ENCODE data around the gene WDR27.

Gene WDR27

GRCh38 chr6:169701954-169702839, at the start of gene WDR27, which contains the start of gene C6orf120:
TSS of gene WDR27 (minus strand) at chr6:169702029. CDS start at chr6:169689005, 13,024 bp downstream.
TSS of gene C6orf120 (plus strand) at chr6:169702126. CDS start at chr6:169702460, 334 bp downstream.
- ATAC-seq, result peak; percentile 92 to 93

GRCh38 chr6:169746556-169746955, 44.7 kb upstream of the WDR27 start:
- ATAC-seq, result no peak

DNA sequence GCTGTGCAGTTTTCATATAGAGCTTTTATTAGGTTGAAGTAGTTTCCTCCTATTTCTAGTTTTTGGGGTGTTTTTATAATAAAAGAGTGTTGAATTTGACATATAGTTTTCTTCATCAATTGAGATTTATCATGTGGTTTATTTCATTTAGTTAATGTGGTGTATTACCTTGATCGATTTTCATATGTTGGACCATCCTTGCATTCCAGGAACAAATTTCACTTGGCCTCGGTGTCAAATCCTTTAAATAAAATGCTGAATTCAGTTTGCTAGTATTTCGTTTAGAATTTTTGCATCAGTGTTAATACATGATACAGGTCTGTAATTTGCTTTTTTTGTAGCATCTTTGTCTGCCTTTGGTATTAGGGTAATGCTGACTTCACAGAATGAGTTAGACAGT, 43.6 kb upstream of the WDR27 start:
- ATAC-seq, result no peak

DNA sequence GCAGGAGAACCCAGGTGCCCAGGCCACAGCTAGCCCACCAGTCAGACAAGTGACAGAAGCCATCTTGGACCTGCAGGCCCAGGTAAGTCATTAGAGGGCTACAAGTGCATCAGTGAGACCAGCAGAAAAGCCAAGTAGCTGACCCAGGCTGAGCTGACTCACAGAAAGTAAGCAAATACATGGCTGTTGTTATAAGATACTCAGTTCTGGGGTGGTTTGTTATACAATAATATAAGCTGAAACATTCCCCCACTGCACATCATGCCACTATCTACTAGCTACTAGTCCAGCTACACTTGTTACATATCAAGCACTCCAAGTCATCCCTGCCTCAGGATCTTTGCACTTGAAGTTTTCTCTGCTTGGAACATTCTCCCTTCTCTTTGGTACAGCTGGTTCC, 39.5 kb upstream of the WDR27 start:
- ATAC-seq, result no peak

- ATAC-seq, result no peak
These were observed 37.2 kb upstream of the WDR27 start for GRCh38 chr6:169738976-169739529.

GRCh38 chr6:169738204-169738975, 36.6 kb upstream of the WDR27 start:
- no peak for ATAC-seq

DNA sequence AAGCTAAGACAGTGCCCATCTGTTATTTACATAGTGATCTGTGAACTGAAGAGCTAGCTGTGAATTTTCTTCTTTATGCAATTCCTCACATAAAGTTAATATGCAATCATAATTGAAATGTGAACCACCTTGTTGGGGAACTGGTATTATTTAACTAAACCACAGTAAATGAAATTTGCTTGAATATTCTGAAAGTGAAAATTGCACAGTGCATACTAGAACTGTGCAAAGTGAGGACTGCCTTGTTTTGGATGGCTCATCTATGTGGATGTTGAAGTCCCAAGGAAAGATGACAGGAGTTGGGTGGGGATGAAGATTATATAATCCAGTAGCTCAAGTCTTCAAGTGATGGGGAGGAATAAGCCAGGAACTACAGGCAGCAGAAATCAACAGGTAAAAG, 28.1 kb upstream of the WDR27 start:
- ATAC-seq, result no peak

GRCh38 chr6:169726963-169727362, 25.1 kb upstream of the WDR27 start:
- no peak for ATAC-seq

DNA sequence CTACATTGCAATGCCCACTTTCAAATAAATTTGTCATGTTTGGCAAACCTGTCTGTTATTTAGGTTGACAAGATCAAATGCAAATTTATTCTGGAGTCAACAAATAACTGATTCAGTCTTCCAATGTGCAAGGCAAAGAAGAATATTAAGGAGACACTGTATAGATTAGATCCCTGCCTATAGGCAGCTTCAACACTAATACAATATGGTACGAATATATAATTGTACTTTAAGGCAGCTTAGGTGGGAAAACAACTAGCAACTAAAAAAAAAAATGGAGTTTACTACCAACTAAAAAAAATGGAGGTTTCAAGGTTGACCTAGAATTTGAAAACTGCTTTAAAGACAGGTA, 24.2 kb upstream of the WDR27 start:
- ATAC-seq, result no peak

DNA sequence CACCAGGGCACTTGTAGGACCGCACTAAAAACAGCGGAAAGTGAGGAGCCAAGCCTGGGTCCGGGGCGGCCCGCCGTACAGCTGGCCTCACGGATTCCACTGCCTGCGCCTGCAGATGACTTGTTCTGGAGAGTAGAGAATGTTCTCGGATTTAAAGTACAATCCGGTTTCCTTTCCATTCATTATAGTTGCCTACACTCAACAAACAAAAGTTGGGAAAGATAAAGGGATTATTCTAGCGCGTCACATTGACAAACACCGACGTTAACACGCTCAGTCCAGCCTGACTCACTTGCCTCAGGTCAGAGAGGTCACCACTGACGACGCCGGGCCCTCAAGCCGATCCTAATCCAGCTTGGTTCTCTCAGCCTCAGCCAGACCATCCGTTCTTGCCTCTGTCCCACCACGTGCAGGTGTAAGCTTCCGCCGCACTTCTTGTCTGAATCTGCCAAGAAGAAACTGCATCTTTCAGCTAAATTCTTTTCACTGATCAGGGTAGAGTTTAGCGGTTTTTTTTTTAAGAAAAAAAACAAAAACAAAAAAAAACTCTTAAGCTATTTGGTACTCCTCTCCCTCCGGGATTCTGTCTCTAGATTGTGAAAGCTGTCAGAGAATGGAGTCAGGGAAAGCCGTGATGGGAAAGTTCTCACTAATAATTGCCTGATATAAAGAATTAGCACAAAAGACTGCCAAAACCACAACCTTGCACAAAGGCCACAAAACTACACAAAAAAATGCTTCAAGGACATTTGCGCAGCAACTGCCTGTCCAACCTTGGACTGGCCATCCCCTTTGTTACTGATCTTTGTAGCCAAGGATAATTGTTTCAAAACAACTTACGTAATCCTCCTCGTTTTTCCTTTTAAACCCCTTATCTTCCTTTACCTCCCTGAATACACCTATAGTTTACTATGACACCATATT, 23.6 kb upstream of the WDR27 start:
- peak in 1 of 2 donors; percentile 4 for ATAC-seq

DNA sequence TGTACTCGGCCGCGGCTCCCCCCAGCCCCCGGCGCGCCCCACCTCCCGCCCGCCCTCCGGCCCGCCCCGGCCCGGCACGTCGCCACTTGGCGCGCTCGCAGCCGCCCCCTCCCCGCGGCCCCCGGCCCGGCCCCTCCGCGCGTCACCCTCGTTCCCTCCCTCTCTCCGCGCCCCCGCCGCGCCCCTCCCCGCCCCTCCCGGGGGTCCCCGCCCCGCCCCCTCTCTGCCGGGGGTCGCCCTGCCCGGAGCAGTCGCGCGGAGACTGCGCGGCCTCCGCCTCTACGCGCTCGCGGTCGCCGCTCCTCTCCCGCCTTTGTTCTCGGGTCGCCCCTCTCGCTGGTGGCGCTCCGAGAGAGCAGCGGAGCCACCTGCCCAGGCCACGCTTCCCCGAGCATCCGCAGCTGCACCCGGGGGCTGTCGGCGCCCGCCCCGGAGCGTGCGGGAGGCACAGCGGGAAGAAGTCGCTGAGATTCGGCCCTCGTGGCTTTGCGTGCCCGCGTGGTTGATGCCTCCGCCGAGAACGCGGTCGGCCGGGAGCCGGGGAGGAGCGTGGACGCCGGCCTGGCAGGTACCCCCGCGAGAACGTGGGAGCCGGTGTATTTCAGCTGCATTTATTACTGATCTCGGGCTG, 22.8 kb upstream of the WDR27 start, which contains the start of gene PHF10:
Gene PHF10, minus strand, starts transcription at position 7 of the 631 bp plus-strand sequence. CDS start 569 bp downstream, outside the sequence.
- ATAC-seq, result peak; percentile 64 to 68

DNA sequence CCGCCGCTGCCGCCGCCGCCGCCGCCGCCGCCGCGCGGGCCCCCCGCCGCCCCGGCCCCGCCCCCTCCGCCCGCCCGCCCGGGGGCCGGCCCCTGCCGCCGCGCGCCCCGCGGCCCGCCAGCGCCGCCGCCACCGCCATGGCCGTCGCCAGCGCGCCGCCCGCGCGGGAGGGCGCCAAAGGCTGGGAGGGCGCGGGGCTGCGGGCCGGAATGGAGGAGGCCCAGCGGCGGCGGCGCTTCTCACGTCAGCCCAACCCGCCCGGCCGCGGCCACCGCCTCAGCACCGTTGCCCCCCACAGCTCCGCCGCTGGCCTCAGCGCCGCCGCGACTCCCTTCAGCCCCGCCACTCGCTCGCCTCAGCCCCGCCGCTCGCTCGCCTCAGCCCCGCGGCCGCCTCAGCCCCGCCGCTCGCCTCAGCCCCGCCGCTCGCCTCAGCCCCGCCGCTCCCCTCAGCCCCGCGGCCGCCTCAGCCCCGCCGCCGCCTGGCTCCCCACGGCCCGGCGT, 22.2 kb upstream of the WDR27 start:
- peak; percentile 50 to 55 for ATAC-seq

DNA sequence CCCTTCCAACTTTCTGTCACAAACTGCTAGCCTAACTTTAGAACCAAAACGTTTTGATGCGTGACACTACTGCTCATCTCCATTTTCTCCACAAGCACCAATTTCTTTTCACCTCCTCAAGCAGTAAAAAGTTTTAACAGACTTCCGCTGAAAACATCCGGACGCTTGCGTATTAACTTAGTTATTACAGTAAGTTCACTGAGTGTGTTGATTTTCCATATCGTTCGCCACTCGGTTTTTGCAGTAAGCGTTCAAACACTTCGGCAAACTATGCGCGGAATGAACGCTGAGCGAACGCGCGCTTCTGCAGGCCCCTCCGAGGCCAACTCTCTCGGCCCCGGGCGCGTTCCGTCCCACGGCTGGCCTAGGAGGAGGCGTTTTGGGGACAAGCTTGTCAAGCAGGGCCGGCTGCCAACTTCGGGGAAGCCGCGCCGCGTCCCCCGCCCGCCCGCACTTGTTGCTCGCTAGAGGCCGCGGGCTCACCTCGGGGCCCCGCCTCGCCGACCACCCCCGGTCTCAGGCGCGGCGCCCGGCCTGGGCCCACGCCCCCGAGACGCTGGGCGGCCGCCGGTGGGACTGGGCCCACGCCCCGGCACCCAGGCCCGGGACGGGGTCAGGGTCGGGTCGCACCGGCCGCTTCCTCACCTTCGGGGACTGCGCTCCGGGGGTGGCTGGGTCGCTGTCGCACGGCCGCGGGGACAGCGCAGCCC, 21.5 kb upstream of the WDR27 start:
- ATAC-seq, result peak; percentile 28 to 30

DNA sequence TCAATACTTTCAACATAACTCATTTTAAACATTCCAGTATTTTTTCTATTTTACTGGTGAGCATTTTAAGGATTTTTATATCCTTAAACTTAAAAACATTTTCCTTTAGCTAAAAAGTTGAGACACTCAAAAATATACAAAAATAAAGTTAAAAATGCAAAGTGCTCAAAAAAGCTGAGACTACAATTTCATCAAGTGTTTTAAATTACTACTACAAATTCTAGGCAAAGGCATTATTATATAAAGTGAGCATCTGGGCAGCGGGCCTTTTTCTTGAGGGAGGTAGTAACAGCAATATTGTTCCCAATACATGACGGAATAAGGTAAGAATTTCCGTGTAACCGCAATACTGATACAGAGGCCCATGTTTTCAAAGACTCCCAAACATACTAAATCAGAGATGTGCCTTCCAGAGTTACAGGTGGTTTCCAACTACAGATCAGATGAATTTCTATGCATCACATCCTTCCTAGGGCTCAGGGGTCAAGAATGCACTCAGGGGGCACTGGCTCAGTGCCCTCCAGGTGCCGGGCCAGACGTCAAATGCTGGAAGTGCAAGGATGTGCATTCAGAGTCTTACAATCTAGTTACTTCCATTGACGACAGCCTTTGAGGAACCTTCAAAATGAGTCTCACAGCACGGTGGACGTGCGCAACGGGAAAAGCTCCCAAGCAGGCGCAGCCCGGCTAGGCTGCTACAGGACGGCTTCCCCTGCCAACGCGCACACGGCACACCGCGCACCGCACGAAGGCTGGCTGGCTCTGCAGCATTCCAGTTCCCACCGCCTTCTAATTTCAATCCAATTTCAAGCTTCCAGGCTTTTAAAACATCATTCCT, 20.8 kb upstream of the WDR27 start:
- peak in 1 of 2 donors; percentile 3 for ATAC-seq

GRCh38 chr6:169720207-169720855, 18.5 kb upstream of the WDR27 start:
- ATAC-seq, result no peak

- no peak for ATAC-seq
These were observed 17.3 kb upstream of the WDR27 start for GRCh38 chr6:169719117-169719516.

DNA sequence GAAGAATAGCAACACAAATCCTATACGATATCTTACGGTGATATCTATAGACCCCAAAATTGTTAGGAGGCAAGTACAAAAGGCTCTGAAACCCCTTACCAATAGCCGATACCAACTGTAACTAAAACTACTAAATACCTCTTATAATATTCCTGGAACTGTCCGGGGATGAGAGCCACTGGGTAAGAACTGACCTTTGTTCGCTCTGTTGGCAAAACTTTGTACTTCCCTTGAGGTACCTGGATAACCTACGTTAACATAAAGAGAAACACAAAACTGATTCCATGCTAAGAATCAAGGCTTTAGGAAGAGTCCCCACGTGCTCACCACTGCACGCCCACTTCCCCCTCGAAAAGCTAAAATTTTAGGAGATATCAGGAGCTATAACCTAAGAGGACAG, 12.8 kb upstream of the WDR27 start:
- ATAC-seq, result no peak

GRCh38 chr6:169714178-169714577, 12.3 kb upstream of the WDR27 start:
- peak; percentile 61 to 63 for ATAC-seq

GRCh38 chr6:169710009-169710408, 8.2 kb upstream of the WDR27 start:
- ATAC-seq, result no peak

Data from activated CD4-positive, CD25-positive, alpha-beta regulatory T cell treated with anti-CD3 and anti-CD28 coated beads, Interleukin-2, amount 50 U/mL, for 24 hours (primary cell).